ENCODE data around the gene PIP4P1.
"Not testable (repeated sequence)": the region's sequence is repeated elsewhere in the genome, so short reads cannot be mapped to it uniquely, and the experiment has no call there.

The PIP4P1 gene

DNA sequence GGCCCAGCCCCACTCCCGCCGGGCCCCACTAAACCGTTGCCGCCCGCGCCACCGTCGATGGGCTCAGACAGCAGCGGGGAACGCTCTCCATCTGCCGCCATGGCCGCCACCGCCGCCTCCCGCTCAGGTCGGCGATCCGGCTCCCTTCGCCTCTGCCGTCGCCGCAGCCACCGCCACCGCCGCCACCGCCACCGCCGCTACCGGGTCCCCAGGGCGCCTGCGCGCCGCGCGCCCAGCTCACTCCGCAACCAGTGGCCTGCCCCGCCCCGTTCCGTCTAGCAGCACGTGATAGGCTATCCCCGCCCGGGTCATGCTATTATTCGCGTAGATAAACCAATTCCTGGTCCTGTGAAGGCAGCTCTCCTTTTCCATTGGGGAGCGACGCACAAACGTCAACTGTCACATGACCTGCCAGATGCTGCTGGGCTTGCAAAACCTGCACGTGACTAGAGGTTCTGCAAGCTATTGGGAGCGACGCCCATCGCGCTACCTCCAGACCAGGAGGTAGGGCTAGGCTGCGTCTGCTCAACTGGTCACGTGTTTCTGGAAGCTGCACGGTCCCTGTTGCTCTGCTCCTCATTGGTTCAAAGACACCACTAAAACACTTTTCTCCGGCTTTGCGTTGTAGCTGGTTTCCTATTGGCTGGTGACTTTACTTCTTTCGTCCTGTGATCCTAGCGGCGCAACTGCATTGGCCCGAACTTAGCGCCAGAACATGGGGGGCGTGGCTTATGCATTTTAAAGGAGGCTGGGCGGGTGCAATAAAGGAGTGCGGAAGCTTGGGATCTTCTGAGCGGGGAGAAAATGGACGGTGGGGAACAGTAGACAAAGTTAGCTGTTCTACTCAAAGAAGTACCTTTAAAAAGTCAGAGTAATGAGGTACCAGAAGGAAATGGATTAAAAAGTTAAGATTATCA lies at the start of gene PIP4P1:
PIP4P1 (minus strand) TSS at position 210 of the 917 bp plus-strand sequence; CDS start at position 101, 109 bp downstream.
- DNase-seq: peak; percentile 99

DNA sequence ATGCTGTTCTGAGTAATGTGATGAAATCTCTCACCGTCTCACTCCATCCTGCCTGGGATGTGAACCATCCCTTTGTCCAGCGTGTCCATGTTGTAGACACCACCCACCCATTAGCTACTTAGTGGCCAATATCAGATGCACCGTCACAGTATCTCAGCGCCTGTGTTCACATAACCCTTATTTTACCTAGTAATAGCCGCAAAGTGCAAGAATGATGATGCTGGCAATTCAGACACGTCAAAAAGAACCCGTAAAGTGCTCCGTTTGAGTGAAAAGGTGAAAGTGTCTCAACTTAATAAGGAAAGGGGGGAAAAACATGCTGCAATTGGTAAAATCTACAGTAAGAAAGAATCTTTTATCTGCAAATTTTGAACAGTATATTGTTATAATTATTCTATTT lies 47.1 kb upstream of the PIP4P1 start:
- DNase-seq: no peak

DNA sequence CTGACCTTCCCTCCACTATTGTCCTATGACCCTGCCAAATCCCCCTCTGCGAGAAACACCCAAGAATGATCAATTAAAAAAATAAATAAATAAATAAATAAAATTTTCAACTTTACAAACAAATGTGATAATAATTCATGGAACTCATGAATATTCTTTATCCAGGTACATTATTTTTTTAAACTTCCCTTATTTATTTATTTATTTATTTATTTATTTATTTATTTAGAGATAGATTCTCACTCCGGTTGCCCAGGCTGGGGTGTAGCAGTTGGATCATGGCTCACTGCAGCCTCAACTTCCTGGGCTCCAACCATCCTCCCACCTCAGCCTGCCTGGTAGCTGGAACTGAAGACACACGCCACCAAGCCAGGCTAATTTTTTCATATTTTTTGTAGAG lies 46.3 kb upstream of the PIP4P1 start:
- not testable (repeated sequence) for DNase-seq

DNA sequence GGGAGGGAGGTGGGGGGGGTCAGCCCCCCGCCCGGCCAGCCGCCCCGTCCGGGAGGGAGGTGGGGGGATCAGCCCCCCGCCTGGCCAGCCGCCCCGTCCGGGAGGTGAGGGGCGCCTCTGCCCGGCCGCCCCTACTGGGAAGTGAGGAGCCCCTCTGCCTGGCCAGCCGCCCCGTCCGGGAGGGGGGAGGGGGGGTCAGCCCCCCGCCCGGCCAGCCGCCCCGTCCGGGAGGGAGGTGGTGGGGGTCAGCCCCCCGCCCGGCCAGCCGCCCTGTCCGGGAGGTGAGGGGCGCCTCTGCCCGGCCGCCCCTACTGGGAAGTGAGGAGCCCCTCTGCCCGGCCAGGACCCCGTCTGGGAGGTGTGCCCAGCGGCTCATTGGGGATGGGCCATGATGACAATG lies 45.5 kb upstream of the PIP4P1 start:
- DNase-seq: not testable (repeated sequence)

DNA sequence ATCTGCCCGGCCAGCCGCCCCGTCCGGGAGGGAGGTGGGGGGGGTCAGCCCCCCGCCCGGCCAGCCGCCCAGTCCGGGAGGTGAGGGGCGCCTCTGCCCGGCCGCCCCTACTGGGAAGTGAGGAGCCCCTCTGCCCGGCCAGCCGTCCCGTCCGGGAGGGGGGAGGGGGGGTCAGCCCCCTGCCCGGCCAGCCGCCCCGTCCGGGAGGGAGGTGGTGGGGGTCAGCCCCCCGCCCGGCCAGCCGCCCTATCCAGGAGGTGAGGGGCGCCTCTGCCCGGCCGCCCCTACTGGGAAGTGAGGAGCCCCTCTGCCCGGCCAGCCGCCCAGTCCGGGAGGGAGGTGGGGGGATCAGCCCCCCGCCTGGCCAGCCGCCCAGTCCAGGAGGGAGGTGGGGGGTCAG lies 45.0 kb upstream of the PIP4P1 start:
- DNase-seq: not testable (repeated sequence)

DNA sequence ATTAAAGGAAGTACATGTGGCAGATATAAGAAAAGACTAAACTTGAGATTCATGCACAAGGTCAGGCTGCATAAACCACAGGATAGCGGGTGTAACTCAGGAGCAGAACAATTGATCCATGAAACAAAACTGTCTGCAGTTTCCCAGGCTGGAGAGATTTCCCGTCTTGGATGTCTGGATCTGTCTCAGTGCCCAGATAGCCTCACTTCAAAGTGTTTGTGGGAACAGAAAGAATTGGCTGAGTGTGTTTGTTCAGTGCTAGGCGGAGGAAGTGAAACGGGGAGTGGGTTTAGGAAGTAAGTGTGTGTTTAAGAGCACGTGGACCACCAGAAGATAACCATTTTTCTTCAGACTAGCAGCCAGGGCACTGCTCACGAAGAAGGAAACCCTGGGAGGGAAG lies 42.7 kb upstream of the PIP4P1 start:
- DNase-seq: no peak

DNA sequence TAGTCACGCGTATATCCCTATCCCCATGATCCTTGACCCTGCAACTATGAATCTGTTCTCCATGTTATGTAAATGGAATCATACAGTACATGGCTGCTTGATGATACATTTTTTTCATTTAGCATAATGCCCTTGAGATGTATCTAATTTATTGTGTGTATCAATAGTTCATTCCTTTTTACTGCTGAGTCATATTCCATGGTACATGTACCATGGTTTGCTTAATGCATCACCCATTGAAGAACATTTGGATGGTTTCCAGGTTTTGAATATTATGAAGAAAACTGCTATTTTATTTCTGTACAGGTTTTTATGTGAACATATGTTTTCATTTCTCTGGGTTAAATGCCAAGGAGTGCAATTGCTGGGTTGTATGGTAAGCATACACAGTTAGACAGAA lies 40.1 kb upstream of the PIP4P1 start:
- DNase-seq: no peak

DNA sequence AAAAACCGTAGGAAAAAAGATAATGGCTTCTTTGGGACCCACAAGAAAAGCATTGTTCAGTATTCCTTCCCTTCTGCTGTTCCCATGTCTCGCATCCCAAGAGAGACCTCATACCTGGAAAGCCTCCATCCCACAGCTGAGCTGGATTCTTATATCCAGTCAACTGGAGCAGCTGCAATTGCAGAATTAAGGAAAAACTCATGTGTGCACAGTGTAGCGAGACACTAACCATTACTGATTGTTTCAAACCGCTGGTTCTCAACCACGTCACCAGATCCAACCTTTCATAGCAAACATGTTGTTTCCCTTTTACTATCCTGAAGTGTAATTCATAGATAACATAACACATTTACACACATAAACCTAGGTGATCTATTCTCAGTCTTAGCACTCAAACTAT lies 38.6 kb upstream of the PIP4P1 start:
- no peak for DNase-seq

DNA sequence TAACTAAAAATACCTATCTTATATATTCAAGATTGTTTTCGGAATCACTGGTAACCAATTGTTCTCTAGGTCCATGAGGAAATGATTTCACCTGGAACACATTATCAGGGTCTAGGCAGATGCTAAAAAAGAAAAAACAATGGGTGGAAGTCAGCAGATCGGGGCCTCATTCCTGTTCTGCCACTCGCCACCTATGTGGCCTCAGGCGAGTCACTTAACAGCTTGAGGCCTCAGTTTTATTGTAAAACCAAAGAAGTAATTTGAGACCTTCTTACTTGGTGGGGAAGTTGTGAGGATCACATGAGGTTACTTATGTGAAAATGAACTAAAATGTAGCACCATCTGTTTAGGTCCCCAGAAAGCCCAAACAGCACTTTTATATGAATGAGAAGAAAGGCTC lies 37.9 kb upstream of the PIP4P1 start:
- no peak for DNase-seq

DNA sequence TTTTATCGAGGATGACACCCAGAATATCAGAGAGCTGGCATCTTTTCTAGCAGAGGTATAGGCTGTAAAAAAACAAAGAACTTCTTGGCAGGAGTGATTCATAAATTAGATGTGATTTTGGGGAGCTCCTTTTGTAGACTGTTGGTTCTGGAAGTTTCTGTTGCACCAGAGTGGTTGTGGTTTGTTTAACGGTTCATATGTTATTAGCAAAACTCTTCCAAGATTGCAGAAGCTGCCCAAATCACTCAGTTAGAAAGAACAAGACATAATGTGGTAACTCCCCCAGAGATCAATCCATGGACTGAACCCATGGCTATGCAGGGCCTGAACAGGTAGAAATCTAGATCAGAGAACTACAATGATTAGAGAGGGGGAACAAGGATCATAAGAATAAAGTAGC lies 37.4 kb upstream of the PIP4P1 start:
- DNase-seq: no peak

DNA sequence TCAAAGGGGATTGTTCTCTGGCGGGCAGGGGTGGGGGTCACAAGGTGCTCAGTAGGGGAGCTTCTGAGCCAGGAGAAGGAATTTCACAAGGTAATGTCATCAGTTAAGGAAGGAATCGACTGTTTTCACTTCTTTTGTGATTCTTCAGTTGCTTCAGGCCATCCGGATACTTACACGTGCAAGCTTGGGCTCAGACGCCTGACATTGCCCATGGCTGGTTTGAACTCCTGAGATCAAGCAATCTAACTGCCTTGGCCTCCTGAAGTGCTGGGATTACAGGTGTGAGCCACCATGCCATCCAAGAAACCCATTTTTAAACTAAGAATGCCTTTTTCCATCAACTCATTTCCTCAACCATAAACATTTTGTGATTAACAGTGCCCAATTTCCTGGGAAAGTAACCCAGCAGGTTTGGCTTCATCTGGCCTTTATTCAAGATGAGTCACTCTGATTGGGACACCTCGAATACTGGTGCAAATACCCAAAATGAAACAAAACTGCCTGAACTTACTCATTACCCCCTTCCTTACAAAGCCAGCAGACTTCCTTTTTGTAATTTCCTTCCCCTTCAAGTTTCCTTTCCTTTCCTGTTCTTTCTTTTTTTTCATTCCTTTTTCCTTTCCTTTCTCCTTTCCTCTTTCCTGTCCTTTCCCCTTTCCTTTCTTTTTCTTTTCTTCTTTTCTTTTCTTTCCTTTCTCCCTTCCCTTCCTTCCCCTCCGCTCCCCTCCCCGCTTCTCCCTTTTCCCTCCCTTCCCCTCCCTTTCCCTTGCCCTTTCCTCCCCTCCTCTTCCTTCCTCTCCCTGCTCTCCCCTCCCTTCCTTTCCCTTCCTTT lies 33.9 kb upstream of the PIP4P1 start:
- DNase-seq: no peak

DNA sequence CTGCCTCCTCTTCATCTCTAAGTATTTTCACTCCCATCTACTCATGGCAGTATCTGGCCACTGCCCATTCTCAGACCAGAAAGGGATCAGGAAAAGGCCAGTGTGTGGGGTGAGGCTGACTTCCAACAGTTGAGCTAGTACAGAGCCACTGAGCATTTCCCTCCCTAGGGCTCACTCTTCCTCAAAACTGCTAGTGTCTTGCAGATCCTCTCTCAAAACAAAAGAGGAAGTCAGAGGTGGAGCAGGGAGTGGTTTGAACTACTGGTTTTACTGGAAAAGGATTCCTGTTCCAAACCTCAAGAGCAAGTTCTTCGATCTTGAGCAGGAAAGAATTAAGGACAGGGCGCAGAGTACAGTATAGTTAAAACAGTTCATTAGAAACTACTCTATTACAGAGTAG lies 32.4 kb upstream of the PIP4P1 start:
- no peak for DNase-seq

DNA sequence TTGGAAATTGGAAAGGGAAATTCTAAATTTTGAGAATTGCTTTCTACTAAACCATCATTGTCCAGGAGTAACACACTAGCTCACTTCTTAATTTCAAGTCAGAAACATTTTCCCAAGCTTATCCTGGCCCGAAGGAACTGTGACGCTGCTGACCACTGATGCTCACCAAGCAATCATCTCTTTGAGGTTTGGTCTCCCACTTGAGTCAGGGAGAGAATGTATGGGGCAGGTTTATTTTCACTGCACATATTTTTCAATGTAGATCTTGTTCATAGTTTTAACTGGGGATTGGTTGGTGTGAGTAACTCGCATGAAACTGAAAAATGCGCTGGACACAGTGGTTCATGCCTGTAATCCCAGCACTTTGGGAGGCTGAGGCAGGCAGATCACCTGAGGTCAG lies 31.3 kb upstream of the PIP4P1 start:
- no peak for DNase-seq

DNA sequence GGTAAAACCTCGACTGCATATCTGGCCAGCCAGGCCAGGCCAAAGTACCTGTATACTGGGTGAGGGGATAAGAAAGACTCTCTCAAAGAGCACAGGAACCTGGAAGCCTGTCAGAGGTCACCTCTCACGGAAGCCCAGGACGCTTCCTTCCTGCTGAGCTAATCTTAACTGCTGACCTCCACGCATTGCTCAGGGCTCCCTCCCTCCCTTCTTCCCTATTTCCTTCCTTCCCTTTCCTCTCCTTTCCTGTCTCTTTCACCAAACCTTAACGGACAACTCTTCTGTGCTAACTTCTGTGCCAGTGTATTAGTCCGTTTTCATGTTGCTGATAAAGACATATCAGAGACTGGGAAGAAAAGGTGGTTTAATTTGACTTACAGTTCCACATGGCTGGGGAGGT lies 29.3 kb upstream of the PIP4P1 start:
- no peak for DNase-seq

DNA sequence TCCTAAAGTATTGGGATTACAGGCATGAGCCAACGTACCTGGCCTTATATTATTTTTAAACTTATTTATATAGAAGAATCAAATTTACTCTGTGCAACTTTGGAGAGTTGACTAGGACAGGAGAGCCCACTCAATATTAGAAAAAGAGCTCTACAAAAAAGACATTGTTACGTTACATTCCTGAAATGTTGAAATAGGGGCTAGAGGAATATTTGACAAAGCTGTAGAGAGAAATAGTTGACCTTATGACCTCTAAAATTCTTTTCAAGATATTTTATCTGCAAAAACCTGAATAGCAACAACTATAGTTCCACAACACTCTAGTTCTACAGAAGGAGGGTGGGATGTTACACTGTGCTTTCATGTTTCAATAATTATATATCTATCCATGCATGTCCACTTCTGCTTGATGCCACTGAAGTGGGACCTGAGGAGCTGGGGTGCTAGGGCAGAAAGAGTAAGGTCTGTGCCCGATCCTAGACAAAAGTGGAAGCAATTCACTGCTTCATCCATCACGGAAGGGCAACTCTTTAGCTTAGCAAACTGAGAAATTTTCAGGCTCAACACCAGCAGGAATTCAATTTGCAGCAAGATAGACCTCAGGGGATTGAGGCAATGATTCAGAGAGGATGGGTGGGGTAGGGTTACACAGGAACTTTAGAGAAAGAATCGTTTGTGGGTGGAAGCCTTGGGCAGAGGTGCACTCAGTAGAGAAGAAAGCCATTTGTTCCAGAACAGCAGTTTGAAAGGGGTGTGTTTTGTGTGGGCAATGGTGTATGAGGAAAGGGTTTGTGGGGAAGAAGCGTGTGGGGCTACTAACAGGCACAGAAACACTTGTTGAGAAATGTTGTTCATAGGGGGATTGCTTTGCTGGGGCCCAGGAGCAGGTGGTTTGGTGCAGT lies 28.1 kb upstream of the PIP4P1 start:
- DNase-seq: no peak

DNA sequence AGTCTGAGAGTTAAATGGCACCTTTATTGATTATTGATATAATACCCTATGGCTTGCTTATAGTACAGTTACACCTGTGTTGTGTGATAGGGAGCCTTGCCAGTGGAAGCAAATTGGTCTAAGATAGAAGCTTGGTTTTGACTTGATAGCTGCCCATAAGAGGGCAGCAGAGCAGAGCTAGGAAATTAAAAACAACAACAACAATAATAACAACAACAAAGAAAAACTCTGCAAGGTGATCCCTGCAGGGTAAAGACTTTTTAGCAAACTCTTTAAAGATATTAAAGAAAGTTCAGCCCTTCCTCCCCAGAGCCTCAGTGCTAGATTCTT lies 26.1 kb upstream of the PIP4P1 start:
- DNase-seq: no peak

DNA sequence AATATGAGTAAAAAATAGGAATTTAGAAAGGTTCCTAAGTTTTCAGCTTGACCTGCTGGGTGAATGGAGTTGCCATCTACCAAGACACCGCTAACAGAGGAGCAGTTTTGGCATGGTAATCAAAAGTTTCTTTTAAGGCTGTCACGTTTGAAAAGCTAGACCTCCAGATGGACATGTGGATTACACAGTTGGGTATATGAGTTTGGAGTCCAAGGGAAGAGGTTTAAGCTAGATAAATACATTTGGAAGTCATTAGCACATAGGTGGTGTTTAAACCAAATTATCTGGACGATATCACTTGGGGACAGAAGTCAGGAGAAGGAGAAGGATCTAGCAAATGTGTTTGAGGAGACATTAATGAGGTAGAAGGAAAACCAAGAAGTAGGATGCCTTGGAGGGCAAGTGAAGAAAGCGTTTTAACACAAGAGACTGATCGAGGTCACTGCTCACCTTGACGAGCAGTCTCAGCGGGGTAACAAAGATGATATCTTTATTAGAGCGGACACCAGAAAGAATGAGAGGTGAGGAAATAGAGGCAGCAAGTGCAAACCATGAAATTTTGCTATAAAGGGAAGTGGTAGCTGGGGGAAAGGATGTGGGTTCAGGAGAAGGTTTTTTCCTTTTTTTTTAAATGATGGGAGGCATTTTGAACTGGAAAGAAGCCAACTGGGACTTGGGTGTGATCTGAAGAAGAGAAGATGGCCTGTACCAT lies 25.6 kb upstream of the PIP4P1 start:
- DNase-seq: no peak

DNA sequence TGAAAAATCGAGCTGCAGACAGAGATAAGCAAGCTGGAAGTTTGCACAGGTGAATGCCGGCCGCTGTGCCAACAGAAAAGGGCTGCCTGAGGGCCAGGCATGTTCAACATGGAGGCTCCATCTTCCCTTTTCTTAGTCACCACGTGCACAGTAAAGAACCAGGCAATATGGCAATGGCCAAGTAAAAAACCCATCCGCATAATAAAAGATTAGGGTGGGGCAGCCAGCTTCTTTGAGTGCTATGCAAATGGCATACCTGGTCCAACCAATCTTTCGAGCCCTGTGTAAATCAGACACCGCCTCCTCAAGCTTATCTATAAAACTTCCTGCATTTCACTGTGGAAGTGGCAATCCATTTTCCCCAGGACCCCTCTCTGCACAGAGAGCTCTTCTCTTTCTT lies 24.7 kb upstream of the PIP4P1 start:
- no peak for DNase-seq

DNA sequence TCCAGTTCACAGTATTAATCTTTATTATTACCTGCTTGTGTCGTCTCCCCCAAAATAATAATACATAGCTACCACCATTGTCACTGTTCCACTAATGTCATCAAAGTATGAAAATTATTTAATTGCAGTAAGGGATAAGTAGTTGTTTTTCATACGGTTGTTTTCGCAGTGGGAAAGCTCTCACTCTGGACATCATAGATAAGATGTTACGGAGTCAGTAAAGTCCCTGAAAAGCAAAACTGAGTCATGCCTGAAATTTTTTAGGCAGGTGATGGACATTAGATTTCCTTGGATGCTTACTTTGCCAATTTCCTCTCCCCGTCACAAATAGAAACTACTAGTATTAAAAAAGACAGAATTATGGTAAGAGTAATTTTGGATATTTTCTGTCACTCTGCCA lies 21.1 kb upstream of the PIP4P1 start:
- DNase-seq: no peak

DNA sequence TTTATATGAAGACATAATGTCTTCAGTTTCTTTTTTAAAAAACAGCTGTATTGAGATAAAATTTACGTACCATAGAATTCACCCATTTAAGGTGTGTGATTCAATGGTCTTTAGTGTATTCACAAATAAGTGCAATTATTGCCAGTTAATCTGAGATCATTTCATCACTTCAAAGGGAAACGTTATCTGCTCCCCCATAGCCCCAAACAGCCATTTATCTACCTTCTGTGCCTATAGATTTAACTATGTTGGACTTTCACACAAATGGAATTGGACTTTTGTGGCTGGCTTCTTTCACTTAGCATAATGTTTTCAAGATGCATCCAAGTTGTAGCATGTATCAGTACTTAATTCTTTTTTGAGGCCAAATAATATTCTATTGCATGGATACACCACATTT lies 17.7 kb upstream of the PIP4P1 start:
- DNase-seq: no peak

DNA sequence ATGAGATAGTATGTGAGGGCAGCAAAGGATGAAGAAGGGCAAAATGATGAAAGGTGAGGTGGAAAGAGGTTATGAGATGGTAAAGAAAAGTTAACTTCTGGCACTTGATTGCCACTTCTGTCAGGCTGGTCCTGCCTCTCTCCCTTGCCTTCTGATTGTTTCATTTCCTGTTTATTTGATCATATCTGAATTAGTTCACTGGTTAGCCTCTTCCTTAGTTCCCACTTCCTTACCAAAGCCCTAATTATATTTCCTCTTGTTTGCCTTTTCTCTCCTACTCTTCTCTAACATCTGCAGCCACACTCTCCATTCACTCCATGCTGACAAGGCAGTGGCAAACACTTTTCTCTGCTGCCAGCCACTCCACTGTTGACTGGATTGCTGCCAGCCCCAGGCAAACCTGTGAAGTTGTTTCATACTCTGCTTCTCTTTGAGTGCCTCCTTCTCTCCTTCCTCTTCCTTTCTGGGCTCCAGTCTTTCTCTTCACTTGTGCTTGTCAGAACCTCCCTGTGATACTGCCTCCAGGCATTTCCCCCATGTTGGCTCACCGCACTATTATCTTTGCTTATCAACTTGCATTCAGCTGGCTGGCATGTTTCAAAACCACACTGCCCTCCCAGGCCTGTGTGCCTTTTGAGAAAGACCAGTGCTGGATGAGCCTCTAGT lies 16.1 kb upstream of the PIP4P1 start:
- no peak for DNase-seq

DNA sequence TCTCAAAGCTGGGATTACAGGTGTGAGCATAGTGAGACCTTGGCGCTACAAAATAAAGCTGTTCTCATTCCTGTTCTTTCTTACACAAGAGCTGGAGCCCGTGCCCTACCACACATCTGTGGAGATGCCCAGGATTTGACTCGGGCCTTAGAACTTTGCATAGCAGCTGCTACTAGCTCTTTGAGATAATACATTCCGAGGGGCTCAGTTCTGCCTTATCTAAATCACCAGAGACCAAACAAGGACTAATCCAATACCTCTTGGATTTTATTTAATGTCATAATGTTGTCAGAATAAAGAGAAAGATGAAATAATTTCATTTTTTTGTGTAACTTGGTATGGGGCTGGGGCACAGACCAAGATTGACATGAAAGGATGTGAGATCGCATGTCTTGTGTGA lies 15.5 kb upstream of the PIP4P1 start:
- DNase-seq: no peak

Measured in activated CD4-positive, alpha-beta T cell treated with anti-CD3 and anti-CD28 coated beads for 48 hours (primary cell).